GM12878 (cell line): ENCODE results near the gene ADH6. TPM values are rescaled to one million over a fixed set of nuclear protein-coding genes. Genes with fewer than 3 reads are reported as not detected.
"Not testable (repeated sequence)": the region's sequence is repeated elsewhere in the genome, so short reads cannot be mapped to it uniquely, and the experiment has no call there.

Experiments used
- ATAC-seq: fragments of 200-7000 bp; cut with Tn5 transposase; 3 replicates; pipeline ENCODE4 v1.9.1; 2020; ENCODE audit warnings: mild to moderate bottlenecking, moderate library complexity
- BruUV-seq: library from RNA; stranded (reverse); fragments of 400-500 nt; replicated peaks from 2 replicates; lab custom pipeline; 2021; lab: Mats Ljungman, UMichigan
- CTCF ChIA-PET: fragments of 300-600 bp; sonication (Branson Sonifier 250); formaldehyde crosslinking; extraction: SDS; loops from one replicate; lab custom pipeline; 2021; ENCODE audit warnings: inconsistent platforms; lab: Yijun Ruan, JAX
- POLR2A ChIA-PET: fragments of 350-600 bp; formaldehyde crosslinking; extraction: SDS; loops from one replicate; lab custom pipeline; 2021; ENCODE audit warnings: inconsistent platforms; lab: Charles Lee
- RAD21 ChIA-PET: fragments of 300-600 bp; sonication (Branson Sonifier 250); formaldehyde crosslinking; loops from one replicate; lab custom pipeline; 2023; ENCODE audit warnings: antibody characterized with exemption; ENCODE audit not compliant: unreplicated experiment; lab: Charles Lee
- SMC1A ChIA-PET: fragments of 300-600 bp; sonication (Branson Sonifier 250); formaldehyde crosslinking; loops from one replicate; lab custom pipeline; 2023; ENCODE audit not compliant: unreplicated experiment, uncharacterized antibody; lab: Charles Lee
- DNase-seq: peaks from one replicate; pipeline ENCODE4 v3.0.0-alpha.2; 2011; ENCODE audit warnings: low read depth, low spot score
- FAIRE-seq: peaks from 3 replicates; lab custom pipeline; 2011; peaks lifted over from hg19 to GRCh38; lab: Jason Lieb, UNC
- H2AFZ ChIP-seq: 2 replicates; pipeline ENCODE4 v1.6.0; 2011; ENCODE audit warnings: low read depth, low read length, control low read depth; ENCODE audit not compliant: control insufficient read depth
- H3K27ac ChIP-seq: 2 replicates; pipeline ENCODE4 v1.5.1; 2011; ENCODE audit warnings: control low read depth; ENCODE audit not compliant: control insufficient read depth, insufficient read depth
- H3K27me3 ChIP-seq, 2 experiments: replicated peaks in 1 of 2; 2 replicates each; pipeline versions ENCODE4 v1.6.0 to v1.6.1; 2011; ENCODE audit warnings: low read length in 1 of 2; ENCODE audit not compliant: control insufficient read depth in 2 of 2, insufficient read depth in 2 of 2
- H3K36me3 ChIP-seq, 2 experiments: 2 replicates each; pipeline ENCODE4 v1.5.1; 2011; ENCODE audit warnings: low read length in 1 of 2; ENCODE audit not compliant: control insufficient read depth in 2 of 2, insufficient read depth in 2 of 2
- H3K4me1 ChIP-seq: 2 replicates; pipeline ENCODE4 v1.6.1; 2011; ENCODE audit warnings: mild to moderate bottlenecking, low read length, moderate library complexity, mixed read lengths; ENCODE audit not compliant: control insufficient read depth, insufficient read depth
- H3K4me2 ChIP-seq: 2 replicates; pipeline ENCODE4 v1.6.0; 2011; ENCODE audit warnings: control low read depth; ENCODE audit not compliant: control insufficient read depth, insufficient read depth
- H3K4me3 ChIP-seq: fragments of 200-600 bp; sonication (generic); 2 replicates; pipeline ENCODE4 v1.5.1; 2016
- H3K79me2 ChIP-seq: 2 replicates; pipeline ENCODE4 v1.6.0; 2011; ENCODE audit warnings: low read length; ENCODE audit not compliant: control insufficient read depth, insufficient read depth
- H3K9ac ChIP-seq: 2 replicates; pipeline ENCODE4 v1.8.0; 2011; ENCODE audit warnings: low read length, control low read depth, mixed read lengths; ENCODE audit not compliant: control insufficient read depth, insufficient read depth
- H3K9me3 ChIP-seq: replicated peaks from 3 replicates; pipeline ENCODE4 v1.5.1; 2011; ENCODE audit warnings: mild to moderate bottlenecking, low read length; ENCODE audit not compliant: control insufficient read depth, insufficient read depth
- H4K20me1 ChIP-seq: 2 replicates; pipeline ENCODE4 v1.6.0; 2011; ENCODE audit not compliant: control insufficient read depth, insufficient read depth
- ASH2L ChIP-seq: fragments of 300-600, 200-600 bp; sonication (generic); IDR thresholded peaks from 2 replicates; pipeline ENCODE4 v1.6.1; 2017; ENCODE audit warnings: low read depth, mild to moderate bottlenecking, borderline replicate concordance
- CBFB ChIP-seq: IDR thresholded peaks from 2 replicates; pipeline ENCODE4 v1.6.1; 2016; ENCODE audit warnings: antibody characterized with exemption, low read depth
- CBX5 ChIP-seq: sonication (generic); IDR thresholded peaks from 2 replicates; pipeline ENCODE4 v1.6.1; 2016; ENCODE audit warnings: low read depth, moderate library complexity, mild to moderate bottlenecking, inconsistent platforms
- CHD2 ChIP-seq: IDR thresholded peaks from 2 replicates; pipeline ENCODE4 v1.6.1; 2011; ENCODE audit warnings: low read depth, low read length, improper control_type of control experiment, borderline replicate concordance
- FOXM1 ChIP-seq: IDR thresholded peaks from 2 replicates; pipeline ENCODE4 v1.6.1; 2012; ENCODE audit warnings: low read depth, mild to moderate bottlenecking, inconsistent platforms, low read length, moderate library complexity
- IKZF2 ChIP-seq, 2 experiments: fragments of 450-650 bp; IDR thresholded peaks; 2 replicates each; pipeline ENCODE4 v1.6.1; 2017; ENCODE audit warnings: mild to moderate bottlenecking in 2 of 2, moderate library complexity in 2 of 2
- IRF4 ChIP-seq: IDR thresholded peaks from 2 replicates; pipeline ENCODE4 v1.6.1; 2011; ENCODE audit warnings: low read depth, low read length
- MAX ChIP-seq: IDR thresholded peaks from 2 replicates; pipeline ENCODE4 v1.6.1; 2012; ENCODE audit warnings: low read depth, low read length, improper control_type of control experiment
- NFXL1 ChIP-seq: fragments of 450-650 bp; IDR thresholded peaks from 2 replicates; pipeline ENCODE4 v1.6.1; 2017; ENCODE audit warnings: antibody characterized with exemption, mild to moderate bottlenecking, borderline replicate concordance
- POLR2AphosphoS5 ChIP-seq: IDR thresholded peaks from 2 replicates; pipeline ENCODE4 v1.6.1; 2011; ENCODE audit warnings: mild to moderate bottlenecking, low read length, inconsistent platforms
- RELB ChIP-seq: fragments of 450-650 bp; IDR thresholded peaks from 2 replicates; pipeline ENCODE4 v1.6.1; 2017; ENCODE audit warnings: low read depth, mild to moderate bottlenecking, moderate library complexity
- SMAD1 ChIP-seq: fragments of 450-650 bp; IDR thresholded peaks from 2 replicates; pipeline ENCODE4 v1.6.1; 2018; ENCODE audit warnings: mild to moderate bottlenecking, low read depth; ENCODE audit not compliant: partially characterized antibody
- SMARCA5 ChIP-seq: fragments of 450-650 bp; IDR thresholded peaks from 2 replicates; pipeline ENCODE4 v1.6.1; 2017; ENCODE audit warnings: mild to moderate bottlenecking
- TCF3 ChIP-seq: IDR thresholded peaks from 2 replicates; pipeline ENCODE4 v1.6.1; 2012; ENCODE audit warnings: low read depth, mild to moderate bottlenecking, low read length, borderline replicate concordance; ENCODE audit not compliant: insufficient read depth
- TCF7 ChIP-seq: IDR thresholded peaks from 2 replicates; pipeline ENCODE4 v1.6.1; 2014; ENCODE audit warnings: antibody characterized with exemption, borderline replicate concordance
- YY1 ChIP-seq: IDR thresholded peaks from 2 replicates; pipeline ENCODE4 v1.6.1; 2011; ENCODE audit warnings: low read depth, mild to moderate bottlenecking, low read length
- WGBS: methylation state at CpG from one replicate; pipeline ENCODE4 v1.1.6; 2016; ENCODE audit warnings: low lambda C conversion rate; ENCODE audit not compliant: insufficient replicate concordance, insufficient coverage; ENCODE audit errors: missing lambda C conversion rate; 5-methylcytosine and 5-hydroxymethylcytosine counted together
- in situ Hi-C: fragments of 300-500 bp; cut with MboI; formaldehyde crosslinking; loops from 9 replicates; pipeline ENCODE4 v1.14.3; 2018; ENCODE audit warnings: mixed read lengths
- intact Hi-C: fragments of 100-400 bp; cut with micrococcal nuclease; formaldehyde crosslinking; loops from one replicate; pipeline ENCODE4 v1.14.2; 2022; ENCODE audit not compliant: unreplicated experiment
- polyA plus RNA-seq, 11 experiments: library from polyadenylated mRNA; depleted of rRNA in 4 of 11; unstranded in 6 of 11; stranded (reverse) in 5 of 11; fragments of >200 nt; fragmentation: Nextera tagmentation in 4 of 11; fragmentation: Illumina TruSeq in 1 of 11; extraction: Ambion mirVana in 4 of 11; extraction: Trizol in 1 of 11; gene quantifications; 1 replicate in 1 of 11; 2 replicates in 10 of 11; pipeline versions ENCODE4 v1.2.1 to v1.2.3, GENCODE V29; 2011 to 2016; ENCODE audit warnings: inconsistent platforms in 2 of 11, missing spikeins in 2 of 11, low read depth in 1 of 11
- total RNA-seq, 4 experiments: library from RNA; depleted of rRNA in 3 of 4; stranded (reverse); fragments of >200 nt in 3 of 4; fragmentation: Illumina TruSeq in 1 of 4; extraction: Trizol in 1 of 4; gene quantifications; 2 replicates each; pipeline versions ENCODE4 v1.2.1 to v1.2.3, GENCODE V29; 2013 to 2021
- TF ChIP-seq, protein P1 (sequence below): IDR thresholded peaks from 2 replicates; pipeline ENCODE4 v1.6.1; 2011; ENCODE audit warnings: mild to moderate bottlenecking, low read depth, low read length, moderate library complexity; ENCODE audit not compliant: insufficient replicate concordance

ADH6 gene
- total and polyA plus RNA-seq, 10 of the 15 experiments (the other 5 are each of a cell fraction or from before 2014, with no cell fraction given) = 0.03 to 0.16 TPM; not detected in 8

DNA sequence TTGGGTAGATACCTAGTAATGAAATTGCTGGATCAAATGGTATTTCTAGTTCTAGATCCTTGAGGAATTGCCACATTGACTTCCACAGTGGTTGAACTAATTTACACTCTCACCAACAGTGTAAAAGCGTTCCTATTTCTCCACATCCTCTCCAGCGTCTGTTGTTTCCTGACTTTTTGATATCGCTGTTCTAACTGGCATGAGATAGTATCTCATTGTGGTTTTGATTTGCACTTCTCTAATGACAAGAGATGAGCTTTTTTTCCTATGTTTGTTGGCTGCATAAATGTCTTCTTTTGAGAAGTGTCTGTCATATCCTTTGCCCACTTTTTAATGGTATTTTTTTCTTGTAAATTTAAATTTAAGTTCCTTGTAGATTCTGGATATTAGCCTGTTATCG is 8.6 kb upstream of the ADH6 start:
- BruUV-seq, intact Hi-C loops, SMC1A ChIA-PET, ATAC-seq, H3K36me3 ChIP-seq, H3K27ac ChIP-seq, H3K4me1 ChIP-seq, FAIRE-seq, RAD21 ChIA-PET, in situ Hi-C loops, H3K9me3 ChIP-seq, DNase-seq, CTCF ChIA-PET, H3K4me3 ChIP-seq, H3K9ac ChIP-seq, H3K4me2 ChIP-seq, H3K27me3 ChIP-seq, H2AFZ ChIP-seq, H4K20me1 ChIP-seq, H3K79me2 ChIP-seq, POLR2A ChIA-PET: not testable (repeated sequence)
- WGBS = 34% methylated on average over 4 of the region's 4 CpGs

DNA sequence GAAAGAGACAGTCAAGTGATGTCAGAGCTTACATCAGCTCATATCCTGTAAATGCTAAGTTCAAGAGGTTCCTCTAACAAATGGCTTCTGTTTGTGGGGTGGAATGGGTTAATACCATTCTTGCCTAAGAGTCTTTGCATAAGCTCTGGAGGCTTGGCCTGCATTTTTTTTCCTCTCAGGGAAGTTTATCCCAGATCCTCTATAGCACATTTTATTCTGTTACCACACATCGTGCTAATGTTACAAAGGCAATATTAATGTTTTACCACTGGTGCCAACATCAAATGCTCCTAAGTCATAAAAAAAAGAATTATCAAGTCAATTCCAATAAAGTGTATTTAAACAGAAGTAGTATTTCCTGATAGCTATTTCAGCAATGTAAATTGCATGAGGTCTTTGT is 2.9 kb upstream of the ADH6 start:
- H3K36me3 ChIP-seq = no peaks in the 10 kb centered on the region
- H3K9ac ChIP-seq = no peak overlapping the region
- H3K27me3 ChIP-seq = no peaks in the 10 kb centered on the region
- intact Hi-C loops = no loop called here
- H2AFZ ChIP-seq = no peak overlapping the region
- WGBS = 0% methylated on average over 1 of the region's 1 CpG
- DNase-seq (no peak), FAIRE-seq (no peak), ATAC-seq (no peak)
- BruUV-seq = no TSS peak
- no peak overlapping the region for H3K27ac ChIP-seq
- ChIA-PET SMC1A (no interaction called here), CTCF (no interaction called here), RAD21 (no interaction called here), POLR2A (no interaction called here)
- H4K20me1 ChIP-seq = no peaks in the 10 kb centered on the region
- in situ Hi-C loops = no loop called here
- H3K4me3 ChIP-seq = no peak overlapping the region
- no peaks in the 10 kb centered on the region for H3K4me1 ChIP-seq
- H3K79me2 ChIP-seq = no peaks in the 10 kb centered on the region
- no peak overlapping the region for H3K4me2 ChIP-seq
- H3K9me3 ChIP-seq = no peaks in the 10 kb centered on the region
- TF ChIP-seq YY1 (no peak), ASH2L (no peak), CBFB (no peak), FOXM1 (no peak), RELB (no peak), IKZF2 (IDR thresholded peaks at IDR 0.05) (no peak), NFXL1 (no peak), CBX5 (no peak), IRF4 (no peak), TCF7 (no peak), SMARCA5 (no peak), TCF3 (no peak), SMAD1 (no peak), CHD2 (no peak), POLR2AphosphoS5 (no peak), MAX (no peak)
- TF ChIP-seq, protein P1, sequence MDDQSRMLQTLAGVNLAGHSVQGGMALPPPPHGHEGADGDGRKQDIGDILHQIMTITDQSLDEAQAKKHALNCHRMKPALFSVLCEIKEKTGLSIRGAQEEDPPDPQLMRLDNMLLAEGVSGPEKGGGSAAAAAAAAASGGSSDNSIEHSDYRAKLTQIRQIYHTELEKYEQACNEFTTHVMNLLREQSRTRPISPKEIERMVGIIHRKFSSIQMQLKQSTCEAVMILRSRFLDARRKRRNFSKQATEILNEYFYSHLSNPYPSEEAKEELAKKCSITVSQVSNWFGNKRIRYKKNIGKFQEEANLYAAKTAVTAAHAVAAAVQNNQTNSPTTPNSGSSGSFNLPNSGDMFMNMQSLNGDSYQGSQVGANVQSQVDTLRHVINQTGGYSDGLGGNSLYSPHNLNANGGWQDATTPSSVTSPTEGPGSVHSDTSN = no peak
